IPS-20b (cell line): Measurements from ENCODE around the gene SLC7A9.

ENCODE experiments used
- H3K27ac ChIP-seq: one replicate; pipeline ENCODE4 v1.5.1; 2013; ENCODE audit warnings: low read length
- H3K27me3 ChIP-seq: 2 replicates; pipeline ENCODE4 v1.6.1; 2013; ENCODE audit warnings: mild to moderate bottlenecking, low read length, inconsistent platforms; ENCODE audit not compliant: insufficient read depth
- H3K36me3 ChIP-seq: 2 replicates; pipeline ENCODE4 v1.6.1; 2013; ENCODE audit warnings: low read depth, mild to moderate bottlenecking, inconsistent platforms, low read length, moderate library complexity; ENCODE audit not compliant: insufficient read depth
- H3K4me1 ChIP-seq: 2 replicates; pipeline ENCODE4 v1.6.1; 2013; ENCODE audit warnings: mild to moderate bottlenecking, control low read depth, inconsistent platforms, low read length, moderate library complexity; ENCODE audit not compliant: insufficient read depth
- H3K4me3 ChIP-seq: 2 replicates; pipeline ENCODE4 v1.5.1; 2013; ENCODE audit warnings: mild to moderate bottlenecking, low read length, inconsistent platforms
- H3K9ac ChIP-seq: 2 replicates; pipeline ENCODE4 v1.6.1; 2013; ENCODE audit warnings: low read depth, mild to moderate bottlenecking, inconsistent platforms, low read length, moderate library complexity
- H3K9me3 ChIP-seq: 2 replicates; pipeline ENCODE4 v1.6.1; 2013; ENCODE audit warnings: mild to moderate bottlenecking, low read depth, low read length, inconsistent platforms; ENCODE audit not compliant: insufficient read depth

SLC7A9 gene

DNA sequence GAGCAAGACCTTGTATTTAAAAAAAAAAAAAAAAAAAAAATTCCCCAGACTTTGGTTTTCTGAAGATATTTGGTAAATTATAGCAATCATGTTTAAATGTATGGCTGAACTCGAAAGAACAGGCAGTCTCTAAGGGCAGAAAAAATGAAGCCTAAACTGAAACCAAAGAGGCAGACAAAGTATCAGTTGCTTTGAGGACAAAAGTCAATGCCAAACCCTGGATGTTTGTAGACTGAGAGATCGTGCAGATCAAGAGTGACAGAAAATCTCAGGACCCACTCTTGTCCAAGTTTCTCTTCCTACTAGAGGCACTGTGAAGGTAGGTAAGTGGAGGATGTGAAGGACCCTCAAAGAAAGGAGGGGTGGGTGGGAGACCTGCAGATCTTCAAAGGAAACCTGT lies 11.1 kb upstream of the SLC7A9 start:
- no peaks in the 10 kb centered on the region for H3K36me3 ChIP-seq
- H3K9ac ChIP-seq: no peak overlapping the region
- H3K4me1 ChIP-seq: no peaks in the 10 kb centered on the region
- H3K4me3 ChIP-seq: no peak overlapping the region
- no peaks in the 10 kb centered on the region for H3K27me3 ChIP-seq
- no peaks in the 10 kb centered on the region for H3K9me3 ChIP-seq
- H3K27ac ChIP-seq: no peak overlapping the region

- Histone ChIP-seq H3K36me3 (no peaks in the 10 kb centered on the region), H3K4me1 (no peaks in the 10 kb centered on the region), H3K9me3 (no peaks in the 10 kb centered on the region), H3K27ac (no peak overlapping the region), H3K4me3 (no peak overlapping the region), H3K27me3 (no peaks in the 10 kb centered on the region), H3K9ac (no peak overlapping the region)
Measured at GRCh38 chr19:32879741-32880140, 10.2 kb upstream of the SLC7A9 start.

DNA sequence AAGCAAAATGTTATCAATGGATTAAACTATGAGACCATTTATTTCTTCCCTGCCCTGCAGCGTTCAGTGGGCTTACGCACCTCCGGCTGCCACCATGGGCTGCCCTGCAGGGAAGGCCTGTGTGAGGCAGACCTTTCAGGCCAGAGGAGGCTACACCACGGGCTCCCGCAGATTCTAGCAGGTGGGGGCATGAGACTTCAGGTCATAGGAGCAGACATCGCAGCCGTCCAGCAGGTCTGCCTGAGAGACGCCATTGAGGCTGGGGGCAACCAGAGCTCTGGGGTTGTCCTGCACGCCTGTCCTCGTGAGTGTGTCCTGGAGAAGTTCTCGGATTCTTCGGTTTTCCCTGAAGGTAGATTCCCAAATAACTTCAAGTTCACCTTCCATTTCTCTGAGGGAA lies 9.4 kb upstream of the SLC7A9 start:
- Histone ChIP-seq H3K27ac (no peak overlapping the region), H3K9me3 (no peaks in the 10 kb centered on the region), H3K36me3 (no peaks in the 10 kb centered on the region), H3K4me3 (no peak overlapping the region), H3K9ac (no peak overlapping the region), H3K4me1 (no peaks in the 10 kb centered on the region), H3K27me3 (no peaks in the 10 kb centered on the region)

GRCh38 chr19:32877977-32878745 lies 8.6 kb upstream of the SLC7A9 start:
- H3K27me3 ChIP-seq: no peaks in the 10 kb centered on the region

DNA sequence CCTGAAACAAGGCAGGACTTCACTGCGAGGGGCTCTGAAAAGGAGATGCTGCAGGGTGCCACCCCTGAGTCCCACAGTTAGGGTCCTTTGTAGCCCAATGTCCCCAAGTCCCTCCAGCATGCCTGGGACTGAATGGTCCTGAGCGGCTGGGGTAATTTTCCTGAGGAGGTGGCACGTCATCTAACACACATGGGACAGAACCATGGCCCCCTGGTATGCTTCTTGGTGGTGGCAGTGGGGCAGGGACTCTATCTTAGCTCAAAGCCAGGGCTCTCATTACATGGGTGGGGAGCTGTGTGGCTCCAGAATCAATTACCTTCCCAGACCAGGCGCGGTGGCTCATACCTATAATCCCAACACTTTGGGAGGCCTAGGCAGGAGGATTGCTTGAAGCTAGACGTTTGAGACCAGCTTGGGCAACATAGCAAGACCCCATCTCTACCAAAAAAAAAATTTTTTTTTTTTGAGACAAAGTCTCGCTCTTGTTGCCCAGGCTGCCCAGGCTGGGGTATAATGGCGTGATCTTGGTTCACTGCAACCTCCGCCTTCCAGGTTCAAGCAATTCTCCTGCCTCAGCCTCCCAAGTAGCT lies 7.9 kb upstream of the SLC7A9 start:
- no peak overlapping the region for H3K9ac ChIP-seq
- H3K36me3 ChIP-seq: no peaks in the 10 kb centered on the region
- H3K4me1 ChIP-seq: no peaks in the 10 kb centered on the region
- H3K27me3 ChIP-seq: no peaks in the 10 kb centered on the region
- no peak overlapping the region for H3K4me3 ChIP-seq
- no peak overlapping the region for H3K27ac ChIP-seq
- no peaks in the 10 kb centered on the region for H3K9me3 ChIP-seq

More at GRCh38 chr19:32877977-32878745, 8.6 kb upstream of the SLC7A9 start:
- H3K36me3 ChIP-seq: no peaks in the 10 kb centered on the region
- H3K9ac ChIP-seq: no peak overlapping the region
- no peak overlapping the region for H3K27ac ChIP-seq
- H3K4me1 ChIP-seq: no peaks in the 10 kb centered on the region
- no peak overlapping the region for H3K4me3 ChIP-seq
- no peaks in the 10 kb centered on the region for H3K9me3 ChIP-seq

DNA sequence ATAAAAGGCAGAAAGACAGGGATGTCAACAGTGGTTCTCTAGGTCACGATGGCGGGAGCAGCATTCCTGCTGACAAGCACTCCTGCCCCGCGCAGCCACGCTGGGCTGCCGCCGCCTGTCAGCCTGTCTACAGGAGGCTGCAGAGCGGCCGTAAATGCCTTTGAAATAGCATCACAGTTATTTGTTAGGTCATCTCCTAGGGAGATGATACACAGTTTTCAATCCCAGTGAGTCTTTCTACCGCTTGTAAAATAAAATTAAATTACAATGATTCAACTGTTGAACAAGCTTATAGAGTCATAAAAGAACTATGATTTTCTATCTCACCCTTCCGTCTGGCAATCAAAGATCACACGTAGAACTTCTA lies 7.3 kb upstream of the SLC7A9 start:
- Histone ChIP-seq H3K27me3 (no peaks in the 10 kb centered on the region), H3K27ac (no peak overlapping the region), H3K9me3 (no peaks in the 10 kb centered on the region), H3K4me1 (no peaks in the 10 kb centered on the region), H3K36me3 (no peaks in the 10 kb centered on the region), H3K9ac (no peak overlapping the region), H3K4me3 (no peak overlapping the region)

DNA sequence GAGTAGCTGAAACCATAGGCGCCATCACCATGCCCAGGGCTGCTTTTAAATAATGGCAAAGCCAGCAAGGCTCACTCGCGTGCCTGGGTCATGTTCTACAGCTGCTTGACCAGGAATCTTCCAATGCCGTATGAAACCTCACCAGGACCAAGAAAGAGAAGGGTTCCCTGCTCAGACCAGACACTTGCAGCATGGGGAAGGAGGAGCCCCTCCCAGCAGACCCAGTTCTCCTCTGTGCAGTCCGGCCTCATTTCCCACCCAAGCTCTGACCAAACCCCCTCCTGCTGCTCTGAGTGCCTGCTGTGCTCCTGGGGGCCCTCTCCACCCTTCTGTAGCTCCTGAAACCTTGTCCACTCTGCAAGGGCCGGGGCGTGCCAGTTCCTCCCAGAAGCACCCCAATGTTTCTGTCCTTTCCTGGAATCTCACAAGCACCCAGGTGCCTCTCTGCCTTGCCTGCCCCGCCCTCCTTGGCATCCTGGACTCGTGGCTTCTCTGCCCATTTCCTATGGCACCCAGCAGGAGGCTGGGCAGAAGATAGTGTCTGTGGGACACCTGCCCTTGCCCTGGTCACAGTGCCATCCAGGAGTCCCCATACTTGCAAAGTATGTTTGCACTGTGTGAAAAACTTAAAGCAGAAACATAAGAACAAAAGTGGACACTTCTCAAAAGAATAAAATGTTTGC lies 6.8 kb upstream of the SLC7A9 start:
- Histone ChIP-seq H3K4me1 (no peaks in the 10 kb centered on the region), H3K9ac (no peak overlapping the region), H3K27ac (no peak overlapping the region), H3K9me3 (no peaks in the 10 kb centered on the region), H3K4me3 (no peak overlapping the region), H3K36me3 (no peaks in the 10 kb centered on the region), H3K27me3 (no peaks in the 10 kb centered on the region)

DNA sequence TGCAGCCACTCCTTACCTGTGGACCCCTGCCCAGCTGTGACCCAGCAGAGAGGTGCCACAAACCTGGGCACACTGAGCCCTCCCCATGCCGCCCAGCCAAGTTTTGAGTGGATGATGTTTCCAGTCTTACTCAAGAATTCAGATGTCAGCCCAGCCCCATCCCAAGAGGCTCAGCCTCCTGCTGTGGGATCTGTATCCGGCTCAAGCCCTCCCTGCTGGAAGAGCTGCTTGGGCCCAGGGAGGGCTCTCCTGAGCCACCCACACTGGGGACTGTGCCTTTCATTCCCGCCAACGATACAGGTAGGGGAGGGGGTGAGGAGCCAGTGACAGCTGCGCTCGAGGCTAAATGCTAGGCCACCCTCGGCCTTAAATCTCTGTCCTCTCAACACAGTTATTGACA lies 5.9 kb upstream of the SLC7A9 start:
- no peaks in the 10 kb centered on the region for H3K36me3 ChIP-seq
- no peaks in the 10 kb centered on the region for H3K9me3 ChIP-seq
- H3K4me3 ChIP-seq: no peak overlapping the region
- no peak overlapping the region for H3K27ac ChIP-seq
- H3K4me1 ChIP-seq: no peaks in the 10 kb centered on the region
- H3K9ac ChIP-seq: no peak overlapping the region
- H3K27me3 ChIP-seq: no peaks in the 10 kb centered on the region

- H3K27me3 ChIP-seq: no peaks in the 10 kb centered on the region
- H3K4me1 ChIP-seq: no peaks in the 10 kb centered on the region
- H3K4me3 ChIP-seq: no peak overlapping the region
- no peak overlapping the region for H3K9ac ChIP-seq
- H3K27ac ChIP-seq: no peak overlapping the region
- no peaks in the 10 kb centered on the region for H3K9me3 ChIP-seq
- no peaks in the 10 kb centered on the region for H3K36me3 ChIP-seq
Measured at GRCh38 chr19:32874605-32875004, 5.0 kb upstream of the SLC7A9 start.

DNA sequence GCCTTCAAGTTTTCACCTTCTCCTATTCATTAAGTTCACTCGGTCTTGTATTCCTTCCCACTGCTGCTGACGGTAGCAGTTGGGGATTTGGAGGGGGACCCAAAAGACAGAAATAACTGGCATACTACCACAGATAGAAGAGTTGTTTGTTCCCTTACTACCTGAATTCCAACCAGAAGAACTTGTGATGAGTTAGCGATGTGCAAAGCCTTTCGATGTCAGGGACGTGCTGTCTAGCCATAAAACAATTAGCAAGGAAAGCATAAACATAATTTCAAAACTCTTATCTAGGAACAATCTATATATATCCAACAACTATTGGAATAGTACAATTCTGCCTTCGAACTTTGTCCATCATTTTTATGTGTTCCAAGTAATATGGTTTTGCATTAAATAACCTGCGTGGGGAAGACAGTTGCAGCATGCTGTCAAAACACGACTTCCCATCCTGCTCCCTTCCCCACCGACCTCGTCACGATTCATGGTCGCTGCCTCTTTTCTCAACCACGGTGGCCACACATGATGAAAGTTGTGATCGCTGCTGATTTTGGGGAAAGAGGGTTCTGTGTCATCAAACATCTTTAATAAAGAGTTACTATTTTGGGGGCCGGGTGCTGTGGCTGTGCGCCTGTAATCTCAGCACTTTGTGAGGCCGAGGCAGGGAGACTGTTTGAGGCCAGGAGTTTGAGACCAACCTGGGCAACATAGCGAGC lies 3.8 kb upstream of the SLC7A9 start:
- Histone ChIP-seq H3K9me3 (no peaks in the 10 kb centered on the region), H3K9ac (no peak overlapping the region), H3K27me3 (no peaks in the 10 kb centered on the region), H3K4me1 (no peaks in the 10 kb centered on the region), H3K36me3 (no peaks in the 10 kb centered on the region), H3K4me3 (no peak overlapping the region), H3K27ac (no peak overlapping the region)

DNA sequence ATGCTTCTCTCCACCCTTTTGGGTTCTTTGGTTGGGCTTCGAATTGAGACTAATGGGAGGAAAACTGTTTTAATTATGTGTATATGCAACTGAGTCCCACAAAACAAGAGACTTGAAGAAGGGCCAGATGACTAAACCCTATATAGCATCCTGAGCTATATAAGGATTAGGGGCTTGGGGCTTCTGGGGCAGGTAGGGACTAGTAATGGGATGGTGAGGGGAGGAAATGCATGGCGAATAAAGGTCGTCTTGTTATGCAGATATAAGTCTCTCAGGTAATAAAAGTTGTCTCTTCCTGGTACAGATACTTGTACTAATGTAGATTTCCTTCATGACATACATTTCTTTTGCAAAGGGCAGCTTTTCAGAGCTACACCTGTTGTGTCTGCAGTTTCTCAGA lies 2.8 kb upstream of the SLC7A9 start:
- Histone ChIP-seq H3K4me3 (no peak overlapping the region), H3K27ac (no peak overlapping the region)

More for the DNA sequence above, 2.8 kb upstream of the SLC7A9 start:
- Histone ChIP-seq H3K4me1 (no peaks in the 10 kb centered on the region), H3K9ac (no peak overlapping the region), H3K36me3 (no peaks in the 10 kb centered on the region), H3K9me3 (no peaks in the 10 kb centered on the region), H3K27me3 (no peaks in the 10 kb centered on the region)
